HG02970 (cell line): Measurements from ENCODE around the gene WNT7A.
"Not testable (repeated sequence)": the region's sequence is repeated elsewhere in the genome, so short reads cannot be mapped to it uniquely, and the experiment has no call there.

Experiments used
- ATAC-seq: cut with Tn5 transposase; IDR thresholded peaks from one replicate; pipeline ENCODE4 v1.9.1; 2021; ENCODE audit warnings: mild to moderate bottlenecking, moderate library complexity, moderate number of reproducible peaks; ENCODE audit not compliant: unreplicated experiment, low FRiP score

Gene WNT7A

DNA sequence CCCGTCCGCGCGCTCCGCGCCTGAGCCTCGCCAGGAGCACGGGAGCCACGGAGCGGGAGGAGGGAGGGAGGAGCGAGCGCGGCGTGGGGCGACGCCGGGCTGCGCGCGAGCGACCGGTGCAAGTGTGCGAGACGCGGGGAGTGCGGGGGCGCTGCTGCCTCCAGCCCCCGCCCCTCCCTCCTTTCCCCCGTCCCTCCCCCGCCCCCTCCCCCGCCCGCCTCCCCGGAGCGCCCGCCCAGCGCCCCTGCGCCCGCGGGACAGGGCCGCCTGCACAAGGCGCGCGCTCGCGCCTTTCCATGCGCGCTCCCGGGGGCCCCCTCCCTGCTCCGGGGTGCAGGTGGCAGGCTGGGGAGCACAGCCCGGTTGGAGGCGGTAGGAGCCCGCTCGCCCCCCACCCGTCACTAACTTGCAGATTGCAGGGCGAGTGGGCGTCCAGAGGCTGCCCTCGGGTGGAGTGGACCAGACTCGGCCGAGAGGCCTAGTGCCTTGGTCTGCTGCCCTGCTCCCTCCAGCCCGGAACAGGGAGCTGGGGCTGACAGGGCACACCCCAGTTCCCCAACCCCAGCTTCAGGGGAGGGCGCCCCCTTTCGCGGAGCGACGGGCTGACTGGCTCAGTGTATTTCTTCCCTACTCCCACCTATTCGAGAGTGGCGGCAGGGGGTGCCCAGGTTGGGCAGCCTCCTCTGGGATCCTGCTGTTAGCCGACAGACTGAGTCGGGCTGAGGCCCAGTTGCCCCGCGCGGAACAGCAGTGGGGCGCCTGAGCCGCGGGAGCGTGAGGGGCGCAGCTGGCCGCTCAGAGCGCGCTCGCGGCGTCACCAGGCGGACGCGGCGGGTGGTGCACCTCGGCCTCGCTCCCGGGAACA, at the start of gene WNT7A:
WNT7A (minus strand) TSS at position 126 of the 865 bp plus-strand sequence. CDS start 255 bp downstream, outside the sequence.
- no peak for ATAC-seq

DNA sequence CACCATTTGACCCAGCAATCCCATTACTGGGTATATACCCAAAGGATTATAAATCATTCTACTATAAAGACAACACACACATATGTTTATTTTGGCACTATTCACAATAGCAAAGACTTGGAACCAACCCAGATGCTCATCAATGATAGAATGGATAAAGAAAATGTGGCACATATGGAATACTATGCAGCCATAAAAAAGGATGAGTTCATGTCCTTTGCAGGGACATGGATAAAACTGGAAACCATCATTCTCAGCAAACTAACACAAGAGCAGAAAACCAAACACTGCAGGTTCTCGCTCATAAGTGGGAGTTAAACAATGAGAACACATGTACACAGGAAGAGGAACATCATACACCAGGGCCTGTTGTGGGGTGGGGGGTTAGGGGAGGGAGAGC, 48.9 kb upstream of the WNT7A start:
- not testable (repeated sequence) for ATAC-seq

DNA sequence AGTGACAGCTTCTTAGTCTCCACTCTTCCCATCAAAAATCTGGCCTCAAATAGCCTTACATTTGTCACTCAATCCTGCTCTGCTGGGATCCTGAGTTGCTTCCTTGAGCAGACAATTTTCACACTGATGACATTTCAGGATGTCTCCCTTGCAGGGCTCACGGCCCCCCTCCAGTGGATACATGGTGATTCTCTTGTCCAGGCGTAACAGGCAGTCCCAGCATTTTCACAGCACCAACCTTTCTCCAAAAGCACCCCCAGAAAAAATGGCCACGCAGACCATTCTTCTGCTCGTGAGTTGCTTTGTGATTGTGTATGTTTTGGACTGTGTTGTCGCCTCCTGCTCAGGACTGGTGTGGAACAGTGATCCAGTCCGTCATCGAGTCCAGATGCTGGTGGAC, 47.4 kb upstream of the WNT7A start:
- ATAC-seq: no peak

DNA sequence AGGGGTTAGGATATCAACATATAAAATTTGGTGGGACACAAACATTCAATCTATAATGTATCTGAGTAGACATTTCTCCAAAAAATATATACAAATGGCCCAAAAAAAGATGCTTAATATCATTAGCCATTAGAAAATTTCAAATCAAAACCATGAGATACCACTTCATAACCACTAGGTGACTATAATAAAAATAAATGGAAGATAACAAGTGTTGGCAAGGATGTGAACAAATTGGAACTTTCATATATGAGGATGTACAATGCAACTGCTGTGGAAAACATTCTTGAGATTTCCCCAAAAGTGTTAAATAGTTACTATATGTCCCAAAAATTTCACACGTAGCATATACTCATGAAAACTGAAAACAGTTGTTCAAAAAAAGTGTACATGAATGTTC, 36.5 kb upstream of the WNT7A start:
- ATAC-seq: no peak

DNA sequence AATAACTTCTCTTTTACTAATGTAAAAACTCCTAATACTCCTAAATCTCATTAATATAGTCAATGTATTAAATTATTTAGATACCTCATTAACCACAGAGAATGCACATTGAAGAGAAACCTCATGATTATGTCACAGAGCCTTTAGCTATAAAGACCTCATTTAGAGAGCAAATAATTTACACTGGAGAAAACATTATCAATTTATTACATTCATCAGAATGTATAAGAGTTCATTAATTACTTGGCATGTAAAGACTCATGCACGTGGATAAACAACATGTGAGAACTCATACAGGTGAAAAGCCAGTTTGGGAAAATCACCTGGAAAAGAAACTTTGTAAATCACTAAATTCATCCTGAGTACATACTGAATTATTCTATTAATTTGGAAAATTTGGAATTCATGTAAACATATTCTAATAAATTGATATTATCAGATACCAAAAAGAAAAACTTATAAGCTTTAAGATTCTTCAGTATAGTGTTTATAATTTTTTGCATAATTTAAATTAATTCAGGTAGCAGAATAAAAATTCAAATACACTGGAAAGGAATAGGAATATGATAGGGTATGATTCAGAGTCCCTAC, 22.9 kb upstream of the WNT7A start:
- no peak for ATAC-seq

DNA sequence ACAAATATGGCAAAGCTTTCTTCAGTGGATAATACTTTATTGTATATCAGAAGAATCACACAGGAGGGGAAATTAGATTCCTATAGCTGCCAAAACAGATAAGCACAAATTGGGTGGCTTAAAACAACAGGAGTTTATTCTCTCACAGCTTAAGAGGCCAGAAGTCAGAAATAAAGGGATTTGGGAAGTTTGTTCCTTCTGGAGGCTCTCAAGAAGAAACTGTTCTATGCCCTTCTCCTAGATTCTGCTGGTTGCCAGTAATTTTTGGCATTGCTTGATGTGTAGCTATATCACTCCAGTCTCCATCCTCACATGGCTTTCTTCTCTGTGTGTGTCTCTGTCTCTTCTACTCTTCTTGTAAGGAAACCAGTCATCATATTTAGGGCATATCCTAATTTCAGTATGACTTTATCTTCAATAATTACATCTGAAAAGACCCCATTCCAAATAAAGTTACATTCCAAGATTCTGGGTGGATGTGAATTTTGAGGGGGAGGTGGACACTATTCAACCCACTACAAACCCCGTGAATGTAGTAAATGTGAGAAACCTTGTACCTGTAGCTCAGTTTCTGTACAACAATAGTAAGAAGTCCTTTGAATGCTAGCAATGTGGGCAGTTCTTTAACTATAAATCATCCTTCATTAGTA, 22.2 kb upstream of the WNT7A start:
- ATAC-seq: no peak

DNA sequence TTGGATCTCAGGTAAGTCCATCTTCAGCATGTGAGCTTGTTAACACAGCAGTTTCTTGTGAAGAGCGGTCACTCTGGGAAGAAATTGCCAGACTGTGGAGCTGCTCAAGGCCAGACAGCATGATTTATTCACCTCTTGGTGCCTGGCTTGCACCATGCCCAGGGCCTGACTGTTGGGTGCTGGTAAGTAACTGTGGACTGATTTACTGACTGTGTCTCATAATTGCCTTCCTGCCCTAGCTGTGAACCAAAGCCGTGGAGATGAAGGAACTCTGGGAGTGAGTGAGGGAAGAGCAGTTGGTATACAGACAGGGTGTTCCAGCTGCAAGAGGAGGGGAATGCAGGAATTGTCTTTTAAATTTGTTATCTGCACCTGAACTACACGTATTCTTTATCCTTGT, 18.5 kb upstream of the WNT7A start:
- ATAC-seq: no peak

DNA sequence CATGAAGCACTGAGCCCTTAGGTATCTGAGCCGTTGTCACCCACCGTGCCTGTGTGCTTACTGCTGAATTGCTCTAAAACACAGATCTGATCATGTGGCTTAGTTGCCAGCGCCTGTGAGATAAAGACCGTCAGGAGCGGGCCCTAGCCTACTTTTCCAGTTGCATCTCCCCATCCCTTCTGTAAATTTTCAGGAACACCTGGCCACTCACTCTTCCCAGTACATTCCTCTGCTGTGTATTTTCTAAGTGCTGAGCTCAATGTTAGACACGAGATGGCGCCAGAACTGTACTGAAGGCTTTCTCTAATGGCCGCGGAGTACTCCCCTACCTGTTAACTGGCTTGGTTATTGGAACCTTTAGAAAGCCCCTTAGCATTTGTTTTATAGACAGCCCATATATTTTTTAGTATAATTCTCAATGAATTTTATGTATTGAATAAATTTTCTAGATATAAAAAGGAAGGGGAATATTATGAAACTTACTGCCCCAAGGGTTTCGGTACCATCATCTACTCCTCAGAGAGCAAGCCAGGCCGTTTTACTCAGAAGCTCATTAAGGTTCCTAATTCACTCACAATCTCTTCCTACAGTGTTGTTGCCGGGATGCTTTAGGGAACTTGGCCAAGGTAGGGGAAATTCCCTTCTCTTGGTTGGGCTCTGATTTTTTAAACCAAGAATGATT, 16.7 kb upstream of the WNT7A start:
- ATAC-seq: no peak

DNA sequence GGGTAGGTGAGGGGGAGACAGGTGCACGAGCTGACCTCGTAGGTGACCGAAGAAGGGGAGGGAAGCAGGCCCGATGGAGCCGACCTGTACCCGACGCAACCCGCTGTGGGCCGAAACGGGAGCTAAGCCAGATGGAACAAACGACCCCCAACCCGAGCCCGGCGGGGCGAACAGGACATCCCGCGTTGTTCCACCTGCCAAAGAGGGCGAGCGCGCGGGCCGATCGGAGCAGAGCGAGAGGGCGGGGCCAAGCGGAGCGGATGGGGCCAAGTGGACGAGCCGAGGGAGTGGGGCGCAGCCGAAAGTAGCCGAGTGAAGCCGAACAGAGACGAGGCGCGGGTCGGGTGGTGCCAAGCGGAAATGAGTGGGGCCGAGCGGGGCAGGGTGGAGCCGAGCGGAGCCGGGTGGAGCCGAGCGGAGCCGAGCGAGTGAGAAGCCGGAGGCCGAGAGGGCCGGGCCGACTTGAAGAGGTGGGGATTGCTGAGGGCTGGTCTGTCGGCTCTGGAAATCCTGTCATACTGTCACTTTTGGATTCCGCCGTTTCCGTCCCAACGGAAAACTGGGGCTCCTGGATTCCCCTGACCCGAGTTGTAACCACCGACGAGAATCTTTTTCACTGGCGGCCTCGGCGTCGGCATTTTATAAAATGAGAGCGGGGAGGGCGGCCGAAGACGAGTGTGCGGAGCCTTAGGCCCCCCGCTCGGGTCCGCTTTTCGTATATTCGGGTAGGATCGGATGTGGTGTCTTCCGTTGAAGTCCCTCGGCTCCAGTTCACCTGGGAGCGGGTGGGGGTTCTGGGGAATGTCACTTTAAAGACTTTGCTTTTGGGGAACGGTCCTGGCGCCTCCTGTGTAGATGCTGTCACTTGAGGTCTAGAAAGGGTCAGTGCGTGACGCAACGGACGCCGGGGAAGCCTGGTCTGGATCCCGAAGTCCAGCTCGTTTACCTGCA, 15.6 kb upstream of the WNT7A start:
- peak; percentile 92 for ATAC-seq

DNA sequence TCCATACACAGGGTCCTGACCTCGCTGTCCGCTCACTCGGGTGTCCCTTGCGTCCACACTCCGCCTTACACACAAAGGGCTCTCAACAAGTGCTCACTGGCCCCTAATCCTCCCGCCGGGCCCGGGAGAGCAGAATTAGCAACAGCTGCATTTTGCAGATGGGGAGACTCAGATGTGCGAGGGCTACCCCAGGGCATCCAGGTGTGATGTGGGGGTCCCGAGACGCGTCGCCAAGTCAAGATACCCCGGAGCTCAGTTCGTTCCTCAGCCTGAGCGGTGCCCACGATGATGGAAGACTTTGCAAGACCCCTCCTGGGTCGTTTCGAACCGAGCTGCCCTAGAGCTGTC, 14.9 kb upstream of the WNT7A start:
- peak; percentile 5 for ATAC-seq

DNA sequence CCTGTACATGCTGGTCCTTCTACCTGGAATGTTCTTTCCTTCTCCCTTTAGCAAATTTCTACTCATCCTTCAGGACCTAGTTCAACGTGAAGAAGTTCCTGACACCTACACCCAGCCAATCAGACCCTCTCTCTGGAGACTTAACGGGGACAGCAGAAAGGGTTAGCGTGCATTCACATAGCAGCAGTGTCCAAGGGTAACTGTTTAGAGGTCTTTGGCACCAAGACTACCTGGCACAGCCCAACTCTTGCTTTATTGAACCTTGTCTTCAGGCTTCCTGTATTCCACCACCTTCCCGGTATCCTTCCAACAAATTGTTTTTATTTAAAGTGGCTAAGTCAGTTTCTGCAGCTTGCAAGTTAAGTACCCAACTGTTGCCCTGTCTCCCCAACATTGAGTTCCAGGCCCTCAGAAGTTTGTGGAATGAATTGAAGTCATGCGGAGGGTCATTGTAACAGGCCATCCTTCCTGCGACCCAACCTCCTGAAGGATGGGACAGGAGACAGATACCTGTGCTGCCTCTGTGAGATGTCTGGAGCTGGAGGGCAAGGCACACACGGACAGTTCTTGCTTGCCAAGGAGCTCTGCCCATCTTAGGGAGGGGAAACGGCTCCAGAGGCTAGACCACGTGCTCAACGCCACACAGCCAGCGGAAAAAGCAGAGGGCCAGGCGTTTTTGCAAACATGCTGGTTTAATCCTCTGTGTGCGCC, 14.4 kb upstream of the WNT7A start:
- ATAC-seq: no peak

DNA sequence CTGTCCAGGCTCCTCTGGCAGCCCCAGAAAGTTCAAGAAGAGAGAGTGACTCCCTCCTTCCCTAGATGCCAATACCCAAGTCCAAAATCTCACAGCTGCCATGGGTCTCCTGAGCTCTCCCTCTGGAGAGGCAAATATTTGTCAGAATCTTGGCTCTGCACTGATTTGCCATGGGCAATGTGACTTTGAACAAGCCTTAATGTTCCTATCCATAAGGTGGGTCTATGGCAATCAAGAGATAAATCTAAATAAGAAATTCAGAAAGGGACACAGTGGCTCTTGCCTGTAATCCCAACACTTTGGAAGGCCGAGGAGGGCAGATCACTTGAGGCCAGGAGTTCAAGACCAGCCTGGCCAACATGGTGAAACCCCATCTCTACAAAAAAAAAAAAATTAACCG, 12.4 kb upstream of the WNT7A start:
- ATAC-seq: no peak

DNA sequence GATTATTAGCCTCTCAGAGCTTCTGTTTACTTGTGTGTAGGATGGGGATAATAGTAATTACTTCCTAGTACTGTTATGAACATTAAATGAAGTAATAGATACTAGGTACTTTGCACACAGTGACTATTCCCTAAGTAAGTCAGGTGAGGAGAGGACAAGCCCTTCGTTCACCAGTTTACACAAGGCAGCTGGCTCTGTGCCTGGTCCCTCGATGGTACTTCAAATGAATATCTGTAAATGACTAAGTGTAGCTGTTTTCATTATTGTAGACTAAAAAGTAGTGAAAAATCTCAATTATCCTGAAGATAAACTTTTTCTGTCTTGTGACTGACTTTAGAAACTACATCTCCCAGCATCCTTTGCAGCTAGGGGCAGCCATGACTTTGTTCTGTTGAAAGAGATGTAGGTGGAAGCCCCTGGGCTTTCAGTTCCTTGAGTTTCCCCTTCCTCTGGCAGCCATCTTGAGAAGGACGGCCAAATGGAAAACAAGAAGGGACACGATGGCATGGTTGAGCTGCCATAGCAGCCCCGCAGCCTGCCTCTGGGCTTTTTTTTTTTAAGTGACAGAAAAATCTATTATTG, 11.7 kb upstream of the WNT7A start:
- no peak for ATAC-seq

DNA sequence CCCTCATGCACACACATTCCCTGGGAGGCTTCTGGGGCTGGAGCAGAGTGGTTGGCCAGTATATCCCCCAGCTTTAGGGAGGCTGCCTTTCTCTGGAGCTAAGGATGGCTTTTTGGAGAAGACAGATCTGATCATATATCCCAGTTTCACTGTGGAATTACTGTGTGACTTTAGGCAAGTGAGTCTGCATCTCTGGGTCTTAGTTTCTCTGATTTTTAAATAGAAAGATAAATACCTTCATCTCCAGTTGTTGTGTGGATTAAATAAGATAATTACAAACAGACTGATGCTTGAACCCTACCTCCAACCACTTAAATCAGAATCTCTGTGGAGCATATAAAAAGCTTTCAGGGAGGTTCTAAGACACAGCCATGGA, 11.1 kb upstream of the WNT7A start:
- no peak for ATAC-seq

DNA sequence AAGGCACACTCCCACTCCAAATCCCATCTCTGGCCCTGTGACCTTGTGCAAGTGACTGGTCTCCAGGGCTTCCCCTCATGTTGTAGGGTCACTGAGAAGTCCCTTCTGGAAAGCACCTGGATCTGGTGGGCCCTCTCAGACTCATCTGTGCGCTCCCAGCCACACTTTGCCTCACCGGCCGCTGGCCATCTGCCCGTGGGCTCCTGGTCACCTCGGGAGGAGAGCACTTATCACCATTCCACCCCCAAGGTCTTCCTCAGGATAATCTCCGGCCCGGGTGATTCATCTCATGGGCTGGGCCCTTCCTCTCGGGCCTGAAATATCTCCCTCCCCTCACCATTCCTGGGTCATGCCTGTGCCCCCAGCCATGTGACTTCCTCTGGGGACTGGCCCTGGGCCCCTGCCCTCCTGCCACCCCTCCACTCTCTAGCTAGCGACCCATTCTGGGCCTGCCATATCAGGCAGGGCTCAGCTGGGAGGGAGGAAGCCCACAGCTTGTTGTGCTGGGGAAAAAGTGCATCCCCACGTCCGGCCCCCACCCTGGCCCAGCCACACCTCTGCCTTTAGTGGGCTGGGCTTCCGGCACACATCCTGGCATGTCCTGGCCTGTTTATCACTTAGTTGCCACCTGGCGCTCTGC, 10.6 kb upstream of the WNT7A start:
- ATAC-seq: no peak

DNA sequence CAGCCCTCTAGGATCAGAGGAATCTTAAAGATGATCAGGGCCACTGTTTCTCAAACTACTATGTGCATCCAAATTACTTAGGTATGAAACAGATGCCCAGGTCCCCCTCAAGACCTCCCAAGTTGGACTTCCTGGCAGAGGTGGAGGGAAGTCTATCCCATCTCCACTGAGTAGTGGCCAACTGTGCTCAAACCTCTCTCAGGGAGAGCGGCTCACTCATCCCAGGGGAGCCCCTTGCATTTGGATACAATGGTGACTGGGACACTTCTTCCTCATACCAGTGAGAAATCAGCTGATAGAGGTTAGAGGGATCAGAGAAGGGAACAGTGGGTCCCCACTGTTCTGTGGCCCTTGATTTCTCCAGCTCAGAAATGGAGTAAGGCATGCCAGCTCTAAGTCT, 8.7 kb upstream of the WNT7A start:
- ATAC-seq: no peak

DNA sequence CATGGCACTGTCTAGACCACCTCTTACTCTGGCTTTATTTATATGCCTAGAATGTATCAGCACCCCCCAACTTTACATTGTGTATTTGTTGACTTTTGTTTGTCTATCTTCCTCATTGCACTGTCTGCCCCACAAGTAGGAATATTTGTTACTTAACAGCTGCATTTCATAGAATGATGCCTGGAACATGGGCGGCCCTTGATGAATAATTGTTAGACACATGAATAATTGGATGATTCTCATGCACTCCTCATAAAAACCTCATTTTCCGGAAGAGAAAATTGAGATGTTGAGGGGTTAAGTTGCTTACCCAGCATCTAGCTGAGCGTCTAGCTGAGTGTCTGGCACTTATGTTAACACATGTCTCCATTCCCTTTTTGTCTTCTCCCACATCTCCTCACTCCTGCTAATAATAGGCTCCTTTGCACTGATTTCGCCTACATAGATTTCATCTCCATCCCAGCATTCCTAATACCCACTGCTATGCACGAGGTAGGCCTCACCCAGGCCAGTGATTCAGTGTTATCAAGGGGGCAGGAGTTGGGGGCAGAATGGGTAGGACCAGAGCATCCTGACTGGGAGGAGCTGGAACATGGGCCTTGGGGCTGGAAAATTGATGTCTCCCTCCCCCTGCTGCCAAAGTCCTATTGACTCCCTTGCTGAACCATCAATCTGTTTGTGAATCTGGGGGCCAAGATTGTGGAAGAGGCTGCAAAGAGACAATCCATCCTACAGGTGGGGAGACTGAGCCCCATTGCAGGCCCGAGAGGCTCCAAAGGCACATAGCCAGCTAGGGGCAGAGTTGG, 7.8 kb upstream of the WNT7A start:
- no peak for ATAC-seq

DNA sequence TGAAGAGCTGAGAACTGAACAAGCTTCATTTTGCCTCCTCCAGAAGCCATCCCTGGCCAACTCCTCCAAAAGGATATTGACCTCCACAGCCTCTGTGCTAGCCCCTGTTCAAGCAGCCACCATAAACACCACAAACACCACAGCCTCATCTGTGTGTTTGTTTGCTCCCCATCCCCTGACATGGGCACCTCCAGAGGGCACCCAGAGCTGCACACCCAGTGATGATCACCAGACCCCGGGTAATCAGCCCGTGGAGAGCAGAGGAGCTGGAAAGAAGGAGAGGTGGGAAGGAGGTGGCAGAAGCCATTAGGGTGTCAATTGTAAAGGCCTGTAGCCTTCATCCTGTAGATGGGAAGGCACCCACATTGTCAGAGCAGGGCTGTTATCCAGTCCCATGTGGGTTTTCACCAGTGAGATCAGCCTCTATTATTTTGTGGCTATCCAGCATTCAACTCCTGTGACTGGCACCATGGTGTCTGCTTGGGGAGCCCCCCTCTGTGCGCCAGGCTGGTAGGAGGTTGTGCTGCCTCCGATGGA, 6.8 kb upstream of the WNT7A start:
- no peak for ATAC-seq
